ENCODE results near the gene ERGIC3. TPM values are rescaled to one million over a fixed set of nuclear protein-coding genes. Genes with fewer than 3 reads are reported as not detected.

Gene ERGIC3
- total and polyA plus RNA-seq, 2 donors (not counting 3 experiments of a cell fraction or from before 2014, with no cell fraction given): 203 to 419 TPM

- H3K27me3 ChIP-seq (ENCODE audit: control insufficient read depth in 2 of 2, insufficient read depth in 2 of 2, low read length in 2 of 2): peaks cover 0 to 4% of the 10 kb centered on the region in 2 experiments
- H3K4me3 ChIP-seq (replicated peaks in 1 of 3; ENCODE audit: insufficient read depth in 1 of 3, low read depth in 1 of 3, low read length in 3 of 3): no peak overlapping the region
- no peaks in the 10 kb centered on the region for H3K79me2 ChIP-seq (ENCODE audit: control insufficient read depth, insufficient read depth, low read length)
- ChIA-PET CTCF (interaction anchor here (0.7 to 1.0 kb wide), 4 partner anchors 12 to 1948 kb away, joined by 3 to 7 read pairs (median 4); no protein-coding TSS in a partner anchor), POLR2A (interaction anchor here (0.7 kb wide), 1 partner anchor 380 kb away, joined by 5 read pairs; no protein-coding TSS in a partner anchor)
- H3K36me3 ChIP-seq (ENCODE audit: control insufficient read depth in 2 of 2, extremely low read depth in 1 of 2, insufficient read depth in 2 of 2, low read length in 2 of 2): no peaks in the 10 kb centered on the region
- no peak overlapping the region for H3K27ac ChIP-seq (ENCODE audit: insufficient read depth, low read depth, low read length)
- no peaks in the 10 kb centered on the region for H4K20me1 ChIP-seq (replicated peaks; ENCODE audit: control insufficient read depth, extremely low read depth, insufficient read depth, low read length)
- H2AFZ ChIP-seq (ENCODE audit: low read depth, low read length): no peak overlapping the region
- no peaks in the 10 kb centered on the region for H3K9me3 ChIP-seq (replicated peaks; ENCODE audit: control insufficient read depth, insufficient read depth, low read length)
- DNase-seq (ENCODE audit: low read depth, low spot score) (no peak), FAIRE-seq (no peak)
- dilution Hi-C loops (cut with MboI; ENCODE audit: extremely low pct_ligation_motif_present, low sequenced_read_pairs): no loop called here
- intact Hi-C loops (cut with micrococcal nuclease): no loop called here
- no peak for TF ChIP-seq JUN (IDR thresholded peaks at IDR 0.05; ENCODE audit: borderline replicate concordance, insufficient read depth, insufficient read length, low read depth)
- TF ChIP-seq POLR2A (IDR thresholded peaks at IDR 0.05; ENCODE audit: low read depth, low read length): no peak
- no peak for TF ChIP-seq FOS (IDR thresholded peaks at IDR 0.05; ENCODE audit: borderline replicate concordance, insufficient read depth, low read length)
- TF ChIP-seq GATA2 (IDR thresholded peaks at IDR 0.05; ENCODE audit: insufficient read depth, insufficient read length, low read depth, low read length): no peak
- TF ChIP-seq CTCF (IDR thresholded peaks at IDR 0.05; ENCODE audit: extremely low read depth in 1 of 2, insufficient read depth in 1 of 2, low read depth in 1 of 2, low read length in 2 of 2): no peak
- TF ChIP-seq EZH2 (IDR thresholded peaks at IDR 0.05; ENCODE audit: borderline replicate concordance, low read depth, low read length, severe bottlenecking): no peak
- TF ChIP-seq POLR2AphosphoS5 (IDR thresholded peaks at IDR 0.05; ENCODE audit: insufficient read depth, low read depth, low read length): no peak
- no peak for TF ChIP-seq MAX (IDR thresholded peaks at IDR 0.05; ENCODE audit: insufficient read depth, insufficient read length)
- no peak for TF ChIP-seq MYC (IDR thresholded peaks at IDR 0.05; ENCODE audit: low read depth, low read length)
- H3K9ac ChIP-seq (replicated peaks; ENCODE audit: extremely low read depth, insufficient read depth, low read length): no peak overlapping the region
- H3K9me1 ChIP-seq (replicated peaks; ENCODE audit: control insufficient read depth, extremely low read depth, insufficient read depth, low read length): no peaks in the 10 kb centered on the region
- BruUV-seq (replicated peaks): no TSS peak
- H3K4me1 ChIP-seq (ENCODE audit: control insufficient read depth, extremely low read depth, insufficient read depth, low read length): no peaks in the 10 kb centered on the region
- H3K4me2 ChIP-seq (ENCODE audit: insufficient read depth, low read length): no peak overlapping the region
These were observed 50.6 kb downstream of the ERGIC3 start for GRCh38 chr20:35592339-35592974.
